Measurements from ENCODE around the gene TRIM59. TPM values are rescaled to one million over a fixed set of nuclear protein-coding genes. Genes with fewer than 3 reads are reported as not detected.
A peak's percentile ranks its signal among the peaks of the same experiment; 100 is the strongest.

The TRIM59 gene
- total RNA-seq (1 to 10 TPM in 5 of 6 donors, under 1 TPM in 1; 0.95 to 3.3 (median 1.6) TPM), polyA plus RNA-seq (1 to 10 TPM in 1 of 2 donors, under 1 TPM in 1; 0.53 to 1.6 TPM)

GRCh38 chr3:160449636-160450598 lies at the start of gene TRIM59:
Gene TRIM59, minus strand, starts transcription at chr3:160449786. Its CDS starts 10,603 bp downstream, at chr3:160439183.
- DNase-seq (peak; percentile 90 to 96 (median 93)), ATAC-seq (peak; percentile 96 to 98 (median 98)), FAIRE-seq (no peak)
- WGBS, 2 donors, result 13 to 16% methylated on average over 61 to 71 of the region's 71 CpGs
- Histone ChIP-seq H3K36me3 (no peaks in the 10 kb centered on the region), H3K27me3 (no peaks in the 10 kb centered on the region), H3K9me3 (no peaks in the 10 kb centered on the region), H3K4me1 (peaks cover 0 to 4% (median 0%) of the 10 kb centered on the region in 3 donors), H3K27ac (peak within 1 kb of the TSS; percentile 22 to 78 (median 52)), H3K4me3 (peak within 1 kb of the TSS; percentile 23 to 59 (median 50))
- intact Hi-C loops (cut with DNase I), result no loop called here
- no peak for TF ChIP-seq CTCF (IDR thresholded peaks at IDR 0.05)

- no peak for ATAC-seq
- intact Hi-C loops (cut with DNase I), result no loop called here
Observed at GRCh38 chr3:160498202-160498601, 48.6 kb upstream of the TRIM59 start.

GRCh38 chr3:160490166-160490565 lies 40.6 kb upstream of the TRIM59 start:
- TF ChIP-seq CTCF (IDR thresholded peaks at IDR 0.05), result no peak
- Histone ChIP-seq H3K4me1 (no peaks in the 10 kb centered on the region), H3K36me3 (no peaks in the 10 kb centered on the region), H3K27me3 (no peaks in the 10 kb centered on the region), H3K4me3 (no peak overlapping the region), H3K27ac (no peak overlapping the region), H3K9me3 (no peaks in the 10 kb centered on the region)
- FAIRE-seq (no peak), ATAC-seq (no peak), DNase-seq (no peak)
- intact Hi-C loops (cut with DNase I), result no loop called here

More at GRCh38 chr3:160498202-160498601, 48.6 kb upstream of the TRIM59 start:
- TF ChIP-seq CTCF (IDR thresholded peaks at IDR 0.05), result no peak
- no peaks in the 10 kb centered on the region for H3K9me3 ChIP-seq
- H3K4me1 ChIP-seq, result no peaks in the 10 kb centered on the region
- DNase-seq (no peak), FAIRE-seq (no peak)
- 93 to 100% methylated on average over 1 of the region's 1 CpG for WGBS, 2 donors
- H3K36me3 ChIP-seq, result peaks cover 4 to 16% (median 10%) of the 10 kb centered on the region in 3 donors
- no peak overlapping the region for H3K27ac ChIP-seq
- no peak overlapping the region for H3K4me3 ChIP-seq
- H3K27me3 ChIP-seq, result no peaks in the 10 kb centered on the region

- DNase-seq (no peak), ATAC-seq (peak in 2 of 4 donors; percentile 45 to 53), FAIRE-seq (peak; percentile 93)
- Histone ChIP-seq H3K27me3 (no peaks in the 10 kb centered on the region), H3K4me1 (no peaks in the 10 kb centered on the region), H3K36me3 (no peaks in the 10 kb centered on the region), H3K27ac (no peak overlapping the region), H3K4me3 (no peak overlapping the region), H3K9me3 (no peaks in the 10 kb centered on the region)
- peak; percentile 25 to 63 (median 50) for TF ChIP-seq CTCF (IDR thresholded peaks at IDR 0.05)
- 3 to 12% methylated on average over 2 of the region's 2 CpGs for WGBS, 2 donors
- intact Hi-C loops (cut with DNase I), result no loop called here
Observed at GRCh38 chr3:160486459-160486869, 36.9 kb upstream of the TRIM59 start.

GRCh38 chr3:160482796-160483195 lies 33.2 kb upstream of the TRIM59 start:
- Histone ChIP-seq H3K27ac (no peak overlapping the region), H3K4me1 (no peaks in the 10 kb centered on the region), H3K4me3 (no peak overlapping the region), H3K27me3 (no peaks in the 10 kb centered on the region), H3K36me3 (no peaks in the 10 kb centered on the region), H3K9me3 (no peaks in the 10 kb centered on the region)
- 86 to 92% methylated on average over 3 of the region's 3 CpGs for WGBS, 2 donors
- DNase-seq (no peak), ATAC-seq (no peak), FAIRE-seq (no peak)
- no peak for TF ChIP-seq CTCF (IDR thresholded peaks at IDR 0.05)
- intact Hi-C loops (cut with DNase I), result no loop called here
